Breast epithelium (tissue), 4 donors: ENCODE data around the gene FCER2. TPM values are rescaled to one million over a fixed set of nuclear protein-coding genes. Genes with fewer than 3 reads are reported as not detected.

Source experiments
- DNase-seq, 2 donors: peaks; one replicate each; pipeline ENCODE4 v3.0.0-alpha.2; 2019; ENCODE audit warnings: low spot score in 2 of 2
- H3K27ac ChIP-seq, 2 donors: fragments of 200-600 bp; sonication (generic) in 1 of 2; one replicate each; pipeline ENCODE4 v1.5.1; 2016 to 2019; ENCODE audit warnings: mild to moderate bottlenecking in 1 of 2
- H3K27me3 ChIP-seq, 2 donors: fragments of 200-600 bp; sonication (generic) in 1 of 2; one replicate each; pipeline versions ENCODE4 v1.5.1 to v1.6.0; 2017 to 2019; ENCODE audit warnings: control low read depth in 1 of 2, mild to moderate bottlenecking in 1 of 2
- H3K36me3 ChIP-seq: fragments of 200-600 bp; one replicate; pipeline ENCODE4 v1.5.1; 2019
- H3K4me1 ChIP-seq, 2 donors: fragments of 200-600 bp; sonication (generic); one replicate each; pipeline ENCODE4 v1.5.1; 2016 to 2019; ENCODE audit warnings: control low read depth in 1 of 2
- H3K4me3 ChIP-seq, 3 donors: fragments of 200-600 bp; sonication (generic); 1 replicate in 2 of 3; 2 replicates in 1 of 3; pipeline ENCODE4 v1.5.1; 2016 to 2019; ENCODE audit warnings: mild to moderate bottlenecking in 3 of 3, moderate library complexity in 2 of 3
- H3K9me3 ChIP-seq, 2 donors: fragments of 200-600 bp; sonication (generic) in 1 of 2; one replicate each; pipeline ENCODE4 v1.5.1; 2016 to 2019; ENCODE audit warnings: control low read depth in 1 of 2
- CTCF ChIP-seq, 3 donors: fragments of 450-650 bp; IDR thresholded peaks; one replicate each; pipeline ENCODE4 v1.5.1; 2016 to 2017; ENCODE audit warnings: antibody characterized with exemption in 3 of 3, mild to moderate bottlenecking in 3 of 3, moderate library complexity in 3 of 3
- POLR2A ChIP-seq: fragments of 450-650 bp; IDR thresholded peaks from one replicate; pipeline ENCODE4 v1.6.1; 2016; ENCODE audit warnings: antibody characterized with exemption, mild to moderate bottlenecking, moderate library complexity
- POLR2AphosphoS5 ChIP-seq, 3 donors: sonication (generic); formaldehyde crosslinking; IDR thresholded peaks; one replicate each; pipeline ENCODE4 v1.6.1; 2017; ENCODE audit warnings: antibody characterized with exemption in 3 of 3
- intact Hi-C: fragments of 100-400 bp; cut with DNase I; formaldehyde crosslinking; loops from one replicate; pipeline ENCODE4 v1.15.1; 2023; ENCODE audit warnings: low total_unique reads
- total RNA-seq, 3 donors: library from RNA; depleted of rRNA; stranded (reverse); fragments of >200 nt; gene quantifications; one replicate each; pipeline ENCODE4 v1.1.0, GENCODE V29; 2016

FCER2 gene
- total RNA-seq, 3 donors from 2014 or later = 0.29 to 0.48 TPM; not detected in 1

DNA sequence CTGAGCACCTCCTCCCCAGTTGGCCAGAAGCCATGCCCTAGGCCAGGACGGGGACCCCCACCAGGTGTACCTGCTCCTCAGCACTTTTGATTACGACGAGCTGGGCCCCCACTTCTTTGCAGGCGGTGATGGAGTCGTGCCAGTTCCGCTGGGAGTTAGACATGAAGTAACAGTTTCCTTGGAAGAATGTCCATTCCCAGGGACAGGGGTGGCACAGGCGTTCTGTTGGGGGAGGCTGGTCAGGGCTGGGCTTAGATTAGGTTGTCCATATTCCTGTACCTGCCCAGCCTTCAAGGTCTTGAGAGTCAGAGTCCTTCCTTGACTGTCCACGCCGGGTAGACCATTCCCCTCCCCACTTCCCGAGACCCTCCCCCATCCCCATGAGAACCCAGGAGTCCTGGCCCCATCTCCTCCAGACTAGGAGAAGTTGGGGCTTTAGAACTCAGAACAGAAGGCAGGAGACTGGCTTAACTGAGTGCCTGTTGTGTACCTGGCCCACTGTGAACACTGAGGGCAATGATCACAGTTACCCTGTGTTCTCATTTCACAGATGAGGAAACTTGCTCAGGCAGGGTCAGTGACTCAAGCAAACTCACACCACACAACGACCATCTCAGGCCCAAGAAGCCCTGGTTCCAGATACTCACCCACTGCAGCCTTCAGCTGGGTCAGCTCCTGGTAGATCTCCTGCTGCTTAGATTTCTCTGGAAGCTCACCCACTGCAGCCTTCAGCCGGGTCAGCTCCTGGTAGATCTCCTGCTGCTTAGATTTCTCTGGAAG is 43.1 kb upstream of the FCER2 start:
- Histone ChIP-seq H3K27me3 (peaks cover 0 to 46% of the 10 kb centered on the region in 2 donors), H3K36me3 (no peaks in the 10 kb centered on the region), H3K4me3 (no peak overlapping the region), H3K27ac (no peak overlapping the region), H3K9me3 (no peaks in the 10 kb centered on the region), H3K4me1 (no peaks in the 10 kb centered on the region)
- intact Hi-C loops = loop anchor here (1.0 kb wide), 1 partner anchor 33 kb away; no protein-coding TSS in a partner anchor
- TF ChIP-seq POLR2A (no peak), POLR2AphosphoS5 (IDR thresholded peaks at IDR 0.05) (no peak), CTCF (IDR thresholded peaks at IDR 0.05) (no peak)
- DNase-seq = no peak

GRCh38 chr19:7744199-7744786 is 42.4 kb upstream of the FCER2 start:
- H3K4me1 ChIP-seq = no peaks in the 10 kb centered on the region
- peaks cover 0 to 42% of the 10 kb centered on the region in 2 donors for H3K27me3 ChIP-seq
- H3K4me3 ChIP-seq = no peak overlapping the region
- no peak for DNase-seq
- TF ChIP-seq POLR2A (no peak), POLR2AphosphoS5 (IDR thresholded peaks at IDR 0.05) (no peak), CTCF (IDR thresholded peaks at IDR 0.05) (no peak)
- no peaks in the 10 kb centered on the region for H3K9me3 ChIP-seq
- no peaks in the 10 kb centered on the region for H3K36me3 ChIP-seq
- H3K27ac ChIP-seq = no peak overlapping the region
- intact Hi-C loops = loop anchor here (1.0 kb wide), 1 partner anchor 34 kb away; no protein-coding TSS in a partner anchor

DNA sequence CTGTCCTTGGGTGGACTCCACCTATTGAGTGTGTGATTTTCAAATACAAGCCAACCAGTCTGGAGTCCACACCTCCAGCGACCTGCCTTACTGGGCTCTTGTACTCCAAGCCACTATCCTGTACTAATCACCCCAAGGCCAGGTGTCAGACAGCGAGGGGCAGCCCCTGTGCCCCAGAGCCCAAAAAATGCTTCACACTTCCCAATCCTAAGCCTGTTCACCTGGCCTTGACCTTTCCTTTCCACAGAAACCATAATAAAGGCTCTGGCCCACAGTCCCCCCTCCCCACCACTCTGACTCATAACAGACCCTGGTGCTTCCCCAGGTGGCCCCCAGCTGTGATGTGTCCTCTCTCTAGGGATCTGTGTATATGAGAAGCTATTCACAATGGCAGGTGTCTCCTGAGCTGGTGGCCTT is 41.5 kb upstream of the FCER2 start:
- intact Hi-C loops = no loop called here
- DNase-seq = no peak
- H3K4me1 ChIP-seq = no peaks in the 10 kb centered on the region
- no peaks in the 10 kb centered on the region for H3K9me3 ChIP-seq
- peaks cover 0 to 36% of the 10 kb centered on the region in 2 donors for H3K27me3 ChIP-seq
- H3K27ac ChIP-seq = no peak overlapping the region
- TF ChIP-seq CTCF (IDR thresholded peaks at IDR 0.05) = no peak
- no peak for TF ChIP-seq POLR2AphosphoS5 (IDR thresholded peaks at IDR 0.05)
- TF ChIP-seq POLR2A = no peak
- no peaks in the 10 kb centered on the region for H3K36me3 ChIP-seq
- H3K4me3 ChIP-seq = no peak overlapping the region

DNA sequence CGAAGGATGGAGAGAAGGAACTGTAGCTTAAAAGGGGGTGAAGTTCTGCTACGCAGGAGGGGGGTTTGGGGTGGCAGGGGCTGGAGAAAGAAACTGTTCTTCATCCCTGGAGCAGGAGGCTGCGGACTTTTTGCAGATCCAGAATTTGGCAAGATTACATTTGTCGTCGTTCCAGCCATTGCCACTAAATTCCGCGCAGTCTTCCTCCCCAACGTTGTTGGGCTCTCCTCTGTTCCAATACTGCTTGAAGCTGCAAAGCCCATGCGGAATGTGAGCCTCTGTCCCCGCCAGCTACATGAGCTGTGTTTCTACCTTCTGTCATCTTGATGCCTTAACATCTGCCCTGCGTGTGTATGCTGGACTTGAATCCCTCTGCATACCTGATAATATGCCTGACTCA is 41.1 kb upstream of the FCER2 start:
- intact Hi-C loops = no loop called here
- H3K9me3 ChIP-seq = no peaks in the 10 kb centered on the region
- DNase-seq = no peak
- peaks cover 0 to 36% of the 10 kb centered on the region in 2 donors for H3K27me3 ChIP-seq
- H3K36me3 ChIP-seq = no peaks in the 10 kb centered on the region
- no peak overlapping the region for H3K4me3 ChIP-seq
- no peaks in the 10 kb centered on the region for H3K4me1 ChIP-seq
- TF ChIP-seq POLR2A (no peak), POLR2AphosphoS5 (IDR thresholded peaks at IDR 0.05) (no peak), CTCF (IDR thresholded peaks at IDR 0.05) (no peak)
- H3K27ac ChIP-seq = no peak overlapping the region

- H3K27ac ChIP-seq = no peak overlapping the region
- H3K4me1 ChIP-seq = no peaks in the 10 kb centered on the region
- DNase-seq = no peak
- intact Hi-C loops = no loop called here
- H3K9me3 ChIP-seq = no peaks in the 10 kb centered on the region
- H3K4me3 ChIP-seq = no peak overlapping the region
- no peaks in the 10 kb centered on the region for H3K36me3 ChIP-seq
- peaks cover 0 to 34% of the 10 kb centered on the region in 2 donors for H3K27me3 ChIP-seq
- TF ChIP-seq POLR2AphosphoS5 (IDR thresholded peaks at IDR 0.05) = no peak
- no peak for TF ChIP-seq POLR2A
- TF ChIP-seq CTCF (IDR thresholded peaks at IDR 0.05) = no peak
Measured at GRCh38 chr19:7742575-7742974, 40.6 kb upstream of the FCER2 start.
